ENCODE data around the gene SNIP1. TPM values are rescaled to one million over a fixed set of nuclear protein-coding genes. Genes with fewer than 3 reads are reported as not detected.

Gene SNIP1
- total and polyA plus RNA-seq, 7 experiments from 2014 or later, result 5.2 to 53.6 (median 33.8) TPM

DNA sequence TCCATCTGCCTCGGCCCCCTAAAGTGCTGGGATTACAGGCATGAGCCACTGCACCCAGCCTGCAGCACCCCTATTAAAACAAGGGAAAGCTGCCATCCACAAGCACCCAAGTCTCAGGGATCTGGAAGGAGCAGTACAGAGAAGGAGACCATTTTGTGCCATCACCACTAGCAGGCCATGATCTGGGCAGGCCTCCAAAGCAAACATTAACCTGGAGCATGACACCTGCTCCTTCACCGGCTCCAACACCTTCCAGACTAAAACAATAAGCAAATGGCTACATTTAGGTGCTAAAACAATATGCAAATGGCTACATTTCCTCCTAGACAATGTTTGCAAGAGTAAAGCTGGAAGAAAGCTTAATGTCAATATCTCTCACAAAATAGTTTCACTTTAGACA lies 56.3 kb downstream of the SNIP1 start:
- peaks cover 0 to 42% (median 13%) of the 10 kb centered on the region in 5 donors for H3K36me3 Mint-ChIP-seq

DNA sequence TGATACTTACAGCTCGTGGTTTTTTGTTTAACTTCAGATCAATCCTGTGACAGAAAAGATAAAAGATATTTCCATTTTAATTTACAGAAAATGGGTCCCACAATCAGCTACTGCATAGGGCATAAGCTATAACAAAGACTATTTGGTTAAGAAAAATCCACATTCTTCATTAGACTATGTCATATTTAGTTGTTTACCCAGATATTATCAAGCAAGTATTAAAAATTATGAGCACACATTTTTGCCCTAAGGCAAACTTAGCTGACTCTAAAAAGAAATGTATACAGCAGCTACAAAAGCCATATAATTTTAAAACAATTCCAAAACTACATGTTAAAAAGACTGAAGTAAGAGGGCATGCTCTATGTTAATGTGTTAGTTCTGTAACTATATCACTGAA lies 58.2 kb downstream of the SNIP1 start:
- intact Hi-C loops (cut with micrococcal nuclease), result no loop called here
- no peak overlapping the region for H3K4me3 ChIP-seq (ENCODE audit: low read length)
- POLR2A ChIA-PET, result interaction anchor here (1.2 to 2.8 kb wide), 3 partner anchors 9 to 19 kb away, joined by 4 to 11 read pairs (median 7); partner anchors contain the start of gene MEAF6
- H3K27me3 ChIP-seq (ENCODE audit: control insufficient read depth in 2 of 2, insufficient read depth in 2 of 2, low read length in 2 of 2), result no peaks in the 10 kb centered on the region
- no peaks in the 10 kb centered on the region for H3K9me3 Mint-ChIP-seq
- H3K9me3 ChIP-seq (ENCODE audit: control insufficient read depth in 2 of 3, low read length in 3 of 3), result no peaks in the 10 kb centered on the region
- H3K27ac Mint-ChIP-seq, result peak overlapping the region in 3 of 9 donors; percentile 26 to 62 (median 50)
- no peak overlapping the region for H3K27ac ChIP-seq (ENCODE audit: low read depth, low read length)
- ATAC-seq (no peak), DNase-seq (no peak)
- CTCF ChIA-PET, result interaction anchor here (0.6 to 2.1 kb wide), 4 partner anchors 8 to 94 kb away, joined by 3 to 10 read pairs (median 4); no protein-coding TSS in a partner anchor
- H3K27me3 Mint-ChIP-seq, result no peaks in the 10 kb centered on the region
- H3K4me1 Mint-ChIP-seq, result peaks cover 0 to 25% (median 8%) of the 10 kb centered on the region in 7 donors
- H3K36me3 Mint-ChIP-seq, result peaks cover 0 to 33% (median under 1%) of the 10 kb centered on the region in 5 donors
- H3K4me1 ChIP-seq (ENCODE audit: control insufficient read depth in 2 of 2, insufficient read depth in 2 of 2, low read length in 2 of 2), result no peaks in the 10 kb centered on the region
- no peak overlapping the region for H3K4me3 Mint-ChIP-seq
- H3K36me3 ChIP-seq (ENCODE audit: control insufficient read depth in 2 of 3, insufficient read depth in 3 of 3, low read length in 3 of 3), result peaks cover 11 to 66% (median 14%) of the 10 kb centered on the region in 3 experiments

More for the DNA sequence above, 56.3 kb downstream of the SNIP1 start:
- Mint-ChIP-seq H3K27me3 (no peaks in the 10 kb centered on the region), H3K9me3 (no peaks in the 10 kb centered on the region), H3K27ac (no peak overlapping the region), H3K4me1 (peaks cover 0 to 37% (median 8%) of the 10 kb centered on the region in 7 donors), H3K4me3 (no peak overlapping the region)
- peaks cover 16 to 69% (median 24%) of the 10 kb centered on the region in 3 experiments for H3K36me3 ChIP-seq (ENCODE audit: control insufficient read depth in 2 of 3, insufficient read depth in 3 of 3, low read length in 3 of 3)
- no peak overlapping the region for H3K27ac ChIP-seq (ENCODE audit: low read depth, low read length)
- ATAC-seq (no peak), DNase-seq (no peak)
- H3K4me3 ChIP-seq (ENCODE audit: low read length), result no peak overlapping the region
- intact Hi-C loops (cut with micrococcal nuclease), result no loop called here
- no peaks in the 10 kb centered on the region for H3K9me3 ChIP-seq (ENCODE audit: control insufficient read depth in 2 of 3, low read length in 3 of 3)
- no peaks in the 10 kb centered on the region for H3K27me3 ChIP-seq (ENCODE audit: control insufficient read depth in 2 of 2, insufficient read depth in 2 of 2, low read length in 2 of 2)
- CTCF ChIA-PET, result no interaction called here
- no peaks in the 10 kb centered on the region for H3K4me1 ChIP-seq (ENCODE audit: control insufficient read depth in 2 of 2, insufficient read depth in 2 of 2, low read length in 2 of 2)
- POLR2A ChIA-PET, result interaction anchor here (1.0 kb wide), 1 partner anchor 15 kb away, joined by 3 read pairs; no protein-coding TSS in a partner anchor

DNA sequence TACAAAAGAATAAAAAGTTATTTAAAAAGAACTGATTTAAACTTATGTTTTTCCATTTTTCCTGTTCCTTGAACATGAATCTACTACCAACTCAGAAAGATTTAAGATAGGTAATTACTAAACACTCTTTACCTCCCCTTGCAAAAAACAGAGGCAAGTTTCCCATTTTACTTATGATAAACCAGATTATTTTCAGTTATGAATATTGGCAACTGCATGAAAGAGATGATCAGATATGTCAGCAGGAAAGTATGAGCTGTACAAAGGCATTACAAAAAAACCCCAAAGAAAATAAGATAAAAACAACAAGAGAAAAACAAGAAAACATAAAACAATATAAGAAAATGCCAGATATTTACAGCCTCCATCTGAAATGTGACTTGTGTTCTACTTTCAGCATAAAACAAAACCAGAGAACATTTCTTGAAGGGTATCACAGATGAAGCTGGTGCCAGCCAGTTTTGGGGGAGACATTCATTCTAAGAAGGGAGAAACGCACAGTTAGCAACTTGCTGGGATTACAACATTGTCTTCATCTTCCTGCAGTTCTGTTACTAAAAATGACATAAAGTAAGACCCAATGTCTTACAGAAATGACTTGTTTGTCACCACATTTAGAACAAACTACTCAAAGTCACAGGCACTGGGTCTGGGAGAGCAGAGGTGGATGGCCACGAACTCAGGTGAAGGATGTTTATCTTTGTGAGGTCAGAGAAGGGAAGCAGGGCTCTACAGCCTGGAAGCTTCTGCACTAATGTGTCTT lies 60.6 kb downstream of the SNIP1 start:
- POLR2A ChIA-PET, result no interaction called here
- Mint-ChIP-seq H3K4me1 (peaks cover 0 to 18% (median 8%) of the 10 kb centered on the region in 7 donors), H3K36me3 (peaks cover 0 to 25% (median 0%) of the 10 kb centered on the region in 5 donors), H3K9me3 (no peaks in the 10 kb centered on the region), H3K4me3 (no peak overlapping the region), H3K27ac (peak overlapping the region in 6 of 9 donors; percentile 0 to 77 (median 16)), H3K27me3 (no peaks in the 10 kb centered on the region)
- DNase-seq, result no peak
- intact Hi-C loops (cut with micrococcal nuclease), result no loop called here
- ATAC-seq, result no peak
- CTCF ChIA-PET, result no interaction called here
- Histone ChIP-seq H3K27me3 (ENCODE audit: control insufficient read depth in 2 of 2, insufficient read depth in 2 of 2, low read length in 2 of 2) (no peaks in the 10 kb centered on the region), H3K4me1 (ENCODE audit: control insufficient read depth in 2 of 2, insufficient read depth in 2 of 2, low read length in 2 of 2) (no peaks in the 10 kb centered on the region), H3K4me3 (ENCODE audit: low read length) (no peak overlapping the region), H3K27ac (ENCODE audit: low read depth, low read length) (no peak overlapping the region), H3K36me3 (ENCODE audit: control insufficient read depth in 2 of 3, insufficient read depth in 3 of 3, low read length in 3 of 3) (peaks cover 6 to 67% (median 9%) of the 10 kb centered on the region in 3 experiments), H3K9me3 (ENCODE audit: control insufficient read depth in 2 of 3, low read length in 3 of 3) (no peaks in the 10 kb centered on the region)

DNA sequence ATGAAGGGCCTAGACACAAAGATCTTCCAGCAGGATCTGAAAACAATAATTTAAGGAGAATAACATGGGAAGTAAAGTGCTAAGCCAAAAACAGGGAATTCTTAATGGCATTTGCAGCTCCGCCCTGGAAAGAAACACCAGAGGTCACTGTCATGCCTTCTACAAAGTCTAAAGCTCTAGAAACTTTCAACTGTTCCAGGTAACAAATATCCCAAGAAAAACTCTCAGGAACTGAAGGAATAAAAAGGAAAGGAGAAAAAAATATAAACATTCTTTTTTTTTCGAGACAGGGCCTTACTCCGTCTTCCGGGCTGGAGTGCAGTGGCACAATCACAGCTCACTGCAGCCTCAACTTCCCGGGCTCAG lies 66.5 kb downstream of the SNIP1 start:
- H3K27me3 ChIP-seq (ENCODE audit: control insufficient read depth in 2 of 2, insufficient read depth in 2 of 2, low read length in 2 of 2), result no peaks in the 10 kb centered on the region
- no peak overlapping the region for H3K27ac ChIP-seq (ENCODE audit: low read depth, low read length)
- peaks cover 0 to 9% (median under 1%) of the 10 kb centered on the region in 5 donors for H3K36me3 Mint-ChIP-seq
- H3K27ac Mint-ChIP-seq, result peak overlapping the region in 8 of 9 donors; percentile 10 to 91 (median 74)
- intact Hi-C loops (cut with micrococcal nuclease), result loop anchor here (1.0 kb wide), 4 partner anchors 8 to 195 kb away; partner anchors contain the start of gene ZC3H12A (in 2 of the 2)
- peaks cover 9 to 11% of the 10 kb centered on the region in 2 donors for H3K4me1 ChIP-seq (ENCODE audit: control insufficient read depth in 2 of 2, insufficient read depth in 2 of 2, low read length in 2 of 2)
- H3K9me3 Mint-ChIP-seq, result no peaks in the 10 kb centered on the region
- H3K36me3 ChIP-seq (ENCODE audit: control insufficient read depth in 2 of 3, insufficient read depth in 3 of 3, low read length in 3 of 3), result peaks cover 2 to 55% (median 7%) of the 10 kb centered on the region in 3 experiments
- no peak for DNase-seq
- CTCF ChIA-PET, result interaction anchor here (0.7 to 8.3 kb wide), 13 partner anchors 9 to 194 kb away, joined by 3 to 249 read pairs (median 5); partner anchors contain the start of genes MEAF6 and ZC3H12A
- H3K4me3 Mint-ChIP-seq, result no peak overlapping the region
- H3K4me3 ChIP-seq (ENCODE audit: low read length), result no peak overlapping the region
- no peak for ATAC-seq
- no peaks in the 10 kb centered on the region for H3K27me3 Mint-ChIP-seq
- H3K9me3 ChIP-seq (ENCODE audit: control insufficient read depth in 2 of 3, low read length in 3 of 3), result no peaks in the 10 kb centered on the region
- peaks cover 11 to 21% (median 12%) of the 10 kb centered on the region in 7 donors for H3K4me1 Mint-ChIP-seq
- POLR2A ChIA-PET, result interaction anchor here (0.9 to 4.9 kb wide), 8 partner anchors 8 to 35 kb away, joined by 3 to 90 read pairs (median 7); partner anchors contain the start of gene ZC3H12A

DNA sequence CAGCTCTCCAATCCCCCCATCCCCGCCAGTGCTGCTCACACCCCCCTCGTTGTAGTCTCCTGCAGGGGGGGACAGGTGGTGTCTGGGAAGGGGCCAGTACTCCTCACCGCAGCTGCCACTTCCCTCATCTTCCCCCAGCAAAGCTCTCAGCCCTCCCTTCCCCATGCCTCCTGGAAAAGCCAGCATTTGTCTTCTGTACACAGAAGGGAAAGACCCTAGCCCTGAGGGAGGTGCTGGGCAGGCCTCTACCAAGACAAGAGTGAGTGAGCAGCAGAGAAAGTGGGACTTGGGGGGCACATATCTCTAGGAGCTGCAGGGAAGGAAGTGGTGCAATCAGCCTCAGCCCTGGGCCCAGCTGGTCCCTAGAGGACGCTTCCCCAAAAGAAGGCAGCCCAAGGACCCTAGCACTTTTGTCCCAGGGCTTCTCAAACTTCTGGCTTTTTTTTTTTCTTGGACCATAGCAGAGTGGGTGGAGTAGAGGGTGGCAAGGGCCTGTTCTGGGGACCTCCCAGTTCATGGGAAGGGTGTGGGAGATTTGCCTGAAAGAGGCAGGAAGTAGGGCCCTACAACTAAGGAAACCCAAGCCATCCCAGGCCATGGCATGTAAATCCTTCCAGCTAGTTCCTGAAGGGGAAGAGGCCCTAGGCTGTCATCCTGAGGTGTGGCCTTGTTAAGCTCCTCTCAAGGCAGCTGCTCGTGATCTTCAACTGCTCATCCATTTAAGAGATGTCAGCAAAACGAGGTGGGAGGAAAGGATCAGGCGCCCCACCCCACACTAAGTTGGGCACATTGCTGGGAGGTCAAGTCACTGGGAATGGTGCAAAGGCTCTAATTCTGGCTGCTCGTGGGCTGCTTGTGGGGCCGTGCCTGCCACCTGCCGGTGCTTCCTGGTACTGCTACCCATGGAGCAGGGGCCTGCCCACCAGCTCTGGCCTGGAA lies 67.1 kb downstream of the SNIP1 start:
- peak; percentile 57 to 85 (median 72) for DNase-seq
- H3K27me3 Mint-ChIP-seq, result no peaks in the 10 kb centered on the region
- POLR2A ChIA-PET, result interaction anchor here (0.6 to 4.9 kb wide), 9 partner anchors 9 to 1080 kb away, joined by 3 to 90 read pairs (median 7); partner anchors contain the start of gene ZC3H12A
- H3K9me3 Mint-ChIP-seq, result no peaks in the 10 kb centered on the region
- no peaks in the 10 kb centered on the region for H3K27me3 ChIP-seq (ENCODE audit: control insufficient read depth in 2 of 2, insufficient read depth in 2 of 2, low read length in 2 of 2)
- H3K4me1 Mint-ChIP-seq, result peaks cover 11 to 26% (median 17%) of the 10 kb centered on the region in 7 donors
- no peak overlapping the region for H3K4me3 ChIP-seq (ENCODE audit: low read length)
- peaks cover 0 to 13% (median 3%) of the 10 kb centered on the region in 5 donors for H3K36me3 Mint-ChIP-seq
- H3K4me1 ChIP-seq (ENCODE audit: control insufficient read depth in 2 of 2, insufficient read depth in 2 of 2, low read length in 2 of 2), result peaks cover 9 to 11% of the 10 kb centered on the region in 2 donors
- H3K9me3 ChIP-seq (ENCODE audit: control insufficient read depth in 2 of 3, low read length in 3 of 3), result no peaks in the 10 kb centered on the region
- peak; percentile 82 for ATAC-seq
- CTCF ChIA-PET, result interaction anchor here (0.7 to 8.3 kb wide), 16 partner anchors 9 to 195 kb away, joined by 3 to 249 read pairs (median 5); partner anchors contain the start of genes MEAF6 and ZC3H12A
- peak overlapping the region; percentile 54 for H3K27ac ChIP-seq (ENCODE audit: low read depth, low read length)
- intact Hi-C loops (cut with micrococcal nuclease), result loop anchor here (1.0 kb wide), 4 partner anchors 8 to 195 kb away; partner anchors contain the start of gene ZC3H12A (in 2 of the 2)
- peaks cover 2 to 56% (median 13%) of the 10 kb centered on the region in 3 experiments for H3K36me3 ChIP-seq (ENCODE audit: control insufficient read depth in 2 of 3, insufficient read depth in 3 of 3, low read length in 3 of 3)
- peak overlapping the region in 1 of 10 donors; percentile 66 for H3K4me3 Mint-ChIP-seq
- H3K27ac Mint-ChIP-seq, result peak overlapping the region; percentile 10 to 91 (median 72)

All from naive thymus-derived CD4-positive, alpha-beta T cell (primary cell).